ENCODE results near the gene FAM209B.

Gene FAM209B

DNA sequence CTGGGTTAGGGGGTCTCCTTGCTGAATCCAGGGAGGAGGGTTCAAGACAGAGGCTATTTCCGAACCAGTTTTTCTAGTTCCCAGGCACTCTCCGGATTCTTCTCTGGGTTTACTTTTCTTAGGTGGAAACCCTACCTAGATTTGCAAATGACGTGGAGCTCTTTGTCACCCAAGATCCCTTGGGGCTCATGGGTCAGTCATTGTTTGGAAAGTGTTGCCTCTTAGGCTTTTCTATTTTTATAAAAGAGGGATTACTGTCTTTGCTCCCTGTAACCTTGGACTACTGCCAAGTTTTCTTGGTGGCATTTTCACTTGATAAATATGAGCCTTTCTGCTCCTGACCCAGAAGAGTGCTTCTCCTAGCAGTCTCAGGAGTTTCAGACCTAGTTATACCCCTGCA is 33.6 kb downstream of the FAM209B start:
- H3K27me3 ChIP-seq = no peaks in the 10 kb centered on the region; the same call in 1 of the 2 replicates
- TF ChIP-seq, protein P1, sequence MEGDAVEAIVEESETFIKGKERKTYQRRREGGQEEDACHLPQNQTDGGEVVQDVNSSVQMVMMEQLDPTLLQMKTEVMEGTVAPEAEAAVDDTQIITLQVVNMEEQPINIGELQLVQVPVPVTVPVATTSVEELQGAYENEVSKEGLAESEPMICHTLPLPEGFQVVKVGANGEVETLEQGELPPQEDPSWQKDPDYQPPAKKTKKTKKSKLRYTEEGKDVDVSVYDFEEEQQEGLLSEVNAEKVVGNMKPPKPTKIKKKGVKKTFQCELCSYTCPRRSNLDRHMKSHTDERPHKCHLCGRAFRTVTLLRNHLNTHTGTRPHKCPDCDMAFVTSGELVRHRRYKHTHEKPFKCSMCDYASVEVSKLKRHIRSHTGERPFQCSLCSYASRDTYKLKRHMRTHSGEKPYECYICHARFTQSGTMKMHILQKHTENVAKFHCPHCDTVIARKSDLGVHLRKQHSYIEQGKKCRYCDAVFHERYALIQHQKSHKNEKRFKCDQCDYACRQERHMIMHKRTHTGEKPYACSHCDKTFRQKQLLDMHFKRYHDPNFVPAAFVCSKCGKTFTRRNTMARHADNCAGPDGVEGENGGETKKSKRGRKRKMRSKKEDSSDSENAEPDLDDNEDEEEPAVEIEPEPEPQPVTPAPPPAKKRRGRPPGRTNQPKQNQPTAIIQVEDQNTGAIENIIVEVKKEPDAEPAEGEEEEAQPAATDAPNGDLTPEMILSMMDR (IDR thresholded peaks at IDR 0.05; ENCODE audit: low read depth, low read length) = no peak
- H3K4me3 ChIP-seq (ENCODE audit: low read depth, low read length) = no peak overlapping the region
- no peak for DNase-seq
- no peaks in the 10 kb centered on the region for H3K36me3 ChIP-seq
- H3K9me3 ChIP-seq = no peaks in the 10 kb centered on the region; the same call in 1 of the 2 replicates
- no peaks in the 10 kb centered on the region for H3K4me1 ChIP-seq

DNA sequence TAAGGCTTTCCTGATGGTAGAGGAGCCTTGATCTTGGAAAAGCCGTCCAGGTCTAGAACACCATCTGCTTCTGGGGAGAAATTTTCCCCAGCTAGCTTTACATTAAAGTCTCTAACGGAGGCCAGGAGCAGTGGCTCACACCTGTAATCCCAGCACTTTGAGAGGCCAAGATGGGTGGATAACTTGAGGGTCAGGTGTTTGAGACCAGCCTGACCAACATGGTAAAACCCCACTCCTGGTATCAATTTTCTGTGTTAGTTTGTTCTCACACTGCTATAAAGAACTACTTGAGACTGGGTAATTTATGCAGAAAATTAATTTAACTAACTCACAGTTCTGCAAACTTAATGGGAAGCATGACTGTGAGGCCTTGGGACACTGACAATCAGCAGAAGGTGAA is 37.8 kb downstream of the FAM209B start:
- H3K27me3 ChIP-seq = no peaks in the 10 kb centered on the region
- H3K4me3 ChIP-seq (ENCODE audit: low read depth, low read length) = no peak overlapping the region
- TF ChIP-seq, protein P1 (IDR thresholded peaks at IDR 0.05; ENCODE audit: low read depth, low read length) = no peak
- no peak for DNase-seq
- no peaks in the 10 kb centered on the region; the same call in 1 of the 2 replicates for H3K9me3 ChIP-seq
- H3K36me3 ChIP-seq = no peaks in the 10 kb centered on the region
- no peaks in the 10 kb centered on the region for H3K4me1 ChIP-seq

DNA sequence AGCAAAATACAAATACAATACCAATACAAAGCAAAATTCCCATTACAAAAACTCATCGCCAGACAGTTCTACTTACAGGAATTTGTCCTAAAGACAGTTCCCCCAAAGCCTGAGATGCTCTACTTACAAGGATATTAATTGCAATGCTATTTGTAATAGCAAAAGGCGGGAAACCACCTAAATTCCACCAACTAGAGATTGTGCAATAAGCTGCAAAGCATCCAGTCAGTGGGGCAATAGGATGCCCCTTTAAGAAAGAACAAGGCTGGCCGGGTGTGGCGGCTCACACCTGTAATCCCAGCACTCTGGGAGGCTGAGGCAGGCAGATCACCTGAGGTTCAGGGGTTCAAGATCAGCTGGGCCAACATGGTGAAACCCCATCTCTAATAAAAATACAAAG is 39.1 kb downstream of the FAM209B start:
- Histone ChIP-seq H3K4me1 (no peaks in the 10 kb centered on the region), H3K27me3 (no peaks in the 10 kb centered on the region), H3K4me3 (ENCODE audit: low read depth, low read length) (no peak overlapping the region), H3K36me3 (no peaks in the 10 kb centered on the region), H3K9me3 (no peaks in the 10 kb centered on the region; the same call in 1 of the 2 replicates)
- TF ChIP-seq, protein P1 (IDR thresholded peaks at IDR 0.05; ENCODE audit: low read depth, low read length) = no peak
- no peak for DNase-seq

DNA sequence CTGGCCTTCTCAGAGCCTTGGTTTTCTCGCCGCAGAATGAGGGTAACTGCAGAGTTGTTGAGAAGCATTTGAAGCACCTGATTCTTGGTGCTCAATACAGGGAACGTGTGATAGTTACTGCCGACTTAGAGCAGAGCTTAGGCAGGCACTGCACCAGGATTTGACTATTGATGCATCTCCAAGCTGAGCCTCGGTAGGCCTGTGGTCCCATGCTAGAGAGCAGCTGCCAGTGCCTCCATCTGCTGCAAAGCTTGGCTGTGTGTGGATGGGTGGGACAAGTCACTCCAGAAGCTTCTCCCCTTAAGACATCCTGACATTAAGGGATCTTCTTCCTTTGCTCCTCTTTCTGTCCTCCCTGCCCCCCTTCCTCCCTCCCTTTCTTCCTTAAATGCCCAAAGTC is 40.9 kb downstream of the FAM209B start:
- TF ChIP-seq, protein P1 (IDR thresholded peaks at IDR 0.05; ENCODE audit: low read depth, low read length) = no peak
- H3K4me3 ChIP-seq (ENCODE audit: low read depth, low read length) = no peak overlapping the region
- H3K9me3 ChIP-seq = no peaks in the 10 kb centered on the region
- no peaks in the 10 kb centered on the region for H3K36me3 ChIP-seq
- DNase-seq = no peak
- H3K4me1 ChIP-seq = no peaks in the 10 kb centered on the region
- no peaks in the 10 kb centered on the region for H3K27me3 ChIP-seq

DNA sequence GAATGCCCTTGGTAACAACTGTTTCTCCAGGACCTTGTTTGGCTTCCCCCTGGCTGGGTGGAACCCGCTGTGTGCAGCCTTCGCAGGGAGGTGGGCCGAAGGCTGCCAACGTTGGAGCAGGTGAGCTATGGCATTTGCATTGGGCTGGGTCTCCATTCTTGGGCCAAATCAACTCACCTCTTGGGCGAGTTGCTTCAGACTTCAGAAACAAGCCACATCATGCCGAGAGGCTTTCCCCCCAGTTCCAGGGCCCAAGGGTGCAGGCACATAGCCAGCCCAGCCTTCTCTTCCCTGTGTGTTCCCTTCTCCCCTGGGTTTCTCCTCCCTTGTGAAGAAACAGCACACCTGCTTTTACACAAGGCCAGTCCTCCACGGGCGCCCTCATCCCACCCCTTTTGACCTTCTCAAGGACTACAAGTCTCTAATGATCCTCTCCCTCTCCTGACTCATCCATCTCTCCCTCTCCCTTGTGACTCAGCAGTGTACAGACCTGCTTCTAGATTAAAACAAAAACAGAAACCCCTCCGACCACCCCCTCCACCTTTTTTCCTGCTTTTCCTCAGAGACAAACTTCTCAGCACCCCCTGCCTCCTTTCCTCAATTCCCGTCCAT is 41.6 kb downstream of the FAM209B start:
- Histone ChIP-seq H3K4me3 (ENCODE audit: low read depth, low read length) (no peak overlapping the region), H3K9me3 (no peaks in the 10 kb centered on the region), H3K36me3 (no peaks in the 10 kb centered on the region), H3K4me1 (no peaks in the 10 kb centered on the region), H3K27me3 (no peaks in the 10 kb centered on the region)
- DNase-seq = no peak
- TF ChIP-seq, protein P1 (IDR thresholded peaks at IDR 0.05; ENCODE audit: low read depth, low read length) = no peak

DNA sequence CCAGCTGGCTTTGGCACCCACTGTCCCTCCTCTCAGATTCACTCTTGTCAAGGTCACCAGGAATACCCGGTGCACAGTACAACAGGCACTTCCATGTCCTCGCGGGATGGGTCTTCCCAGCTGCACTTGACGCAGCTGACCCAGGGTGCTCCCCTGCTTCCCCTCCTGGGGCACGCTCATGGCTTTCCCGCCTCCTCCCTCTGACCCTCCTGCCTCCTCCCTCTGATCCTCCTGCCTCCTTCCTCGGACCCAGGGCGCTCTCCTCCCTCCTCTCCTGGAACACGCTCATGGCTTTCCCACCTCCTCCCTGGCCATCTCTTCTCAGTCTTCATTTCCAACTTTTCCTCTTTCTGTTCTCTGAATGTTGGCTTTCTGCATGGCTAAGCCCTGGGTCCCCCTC is 42.1 kb downstream of the FAM209B start:
- H3K4me3 ChIP-seq (ENCODE audit: low read depth, low read length) = no peak overlapping the region
- TF ChIP-seq, protein P1 (IDR thresholded peaks at IDR 0.05; ENCODE audit: low read depth, low read length) = no peak
- H3K27me3 ChIP-seq = 0 out of 2 replicates have a peak, but pooled peaks cover 1% of the 10 kb centered on the region
- no peaks in the 10 kb centered on the region for H3K36me3 ChIP-seq
- H3K9me3 ChIP-seq = no peaks in the 10 kb centered on the region
- DNase-seq = no peak
- no peaks in the 10 kb centered on the region for H3K4me1 ChIP-seq

Data from BE2C (cell line).